Activated CD8-positive, alpha-beta memory T cell treated with anti-CD3 and anti-CD28 coated beads, Interleukin-2, amount 50 U/mL, for 4 hours (primary cell): ENCODE data around the gene LMNB1.
A peak's percentile ranks its signal among the peaks of the same experiment; 100 is the strongest.
"Not testable (repeated sequence)": the region's sequence is repeated elsewhere in the genome, so short reads cannot be mapped to it uniquely, and the experiment has no call there.

Experiments used
- DNase-seq: peaks from one replicate; pipeline ENCODE4 v3.0.0-alpha.2; 2020

LMNB1 gene

GRCh38 chr5:126831156-126831555, 54.2 kb downstream of the LMNB1 start:
- no peak for DNase-seq

DNA sequence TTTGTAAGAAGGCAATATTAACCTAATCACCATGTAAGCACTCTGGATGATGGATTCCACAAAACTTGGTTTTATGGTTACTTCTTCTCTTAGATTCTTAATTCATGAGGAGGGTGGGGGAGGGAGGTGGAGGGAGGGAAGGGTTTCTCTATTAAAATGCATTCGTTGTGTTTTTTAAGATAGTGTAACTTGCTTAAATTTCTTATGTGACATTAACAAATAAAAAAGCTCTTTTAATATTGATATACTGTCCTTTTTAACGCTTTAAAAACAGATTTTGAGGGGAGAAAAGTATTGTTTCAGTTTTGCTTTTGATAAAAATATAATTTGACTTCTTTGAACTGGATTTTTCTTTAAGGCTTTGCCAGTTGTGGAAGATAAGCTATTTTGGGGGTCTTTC, 59.8 kb downstream of the LMNB1 start:
- no peak for DNase-seq

- no peak for DNase-seq
Measured at GRCh38 chr5:126837242-126837641, 60.3 kb downstream of the LMNB1 start.

DNA sequence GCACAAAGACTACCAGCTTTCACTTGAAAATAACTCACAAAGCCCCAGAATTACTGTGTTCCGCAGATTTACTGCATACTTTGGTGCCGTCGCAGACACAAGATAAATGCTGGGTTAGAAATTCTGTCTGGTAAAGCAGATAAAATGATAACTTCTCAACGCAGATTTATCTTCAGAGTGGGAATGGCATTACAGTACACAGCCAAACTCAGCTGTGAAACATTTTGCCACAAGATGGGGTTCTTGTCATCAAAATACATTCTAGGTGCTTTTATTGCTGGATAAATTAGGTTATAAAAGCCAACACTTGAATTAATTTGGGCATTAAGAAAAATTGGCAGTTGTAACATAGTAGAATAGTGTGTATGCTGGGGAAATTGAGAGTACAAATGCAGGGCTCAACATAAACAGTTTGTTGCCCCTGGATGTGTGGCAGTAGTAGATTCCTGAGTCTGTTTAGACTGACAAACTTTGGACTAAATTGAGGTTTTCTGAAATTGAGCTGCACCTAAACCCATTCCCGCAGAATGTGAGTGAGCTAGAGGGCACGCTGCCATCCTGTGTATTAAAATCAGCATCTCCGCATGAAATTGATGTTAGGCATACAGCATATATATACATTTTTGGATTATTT, 61.1 kb downstream of the LMNB1 start:
- DNase-seq, result no peak

DNA sequence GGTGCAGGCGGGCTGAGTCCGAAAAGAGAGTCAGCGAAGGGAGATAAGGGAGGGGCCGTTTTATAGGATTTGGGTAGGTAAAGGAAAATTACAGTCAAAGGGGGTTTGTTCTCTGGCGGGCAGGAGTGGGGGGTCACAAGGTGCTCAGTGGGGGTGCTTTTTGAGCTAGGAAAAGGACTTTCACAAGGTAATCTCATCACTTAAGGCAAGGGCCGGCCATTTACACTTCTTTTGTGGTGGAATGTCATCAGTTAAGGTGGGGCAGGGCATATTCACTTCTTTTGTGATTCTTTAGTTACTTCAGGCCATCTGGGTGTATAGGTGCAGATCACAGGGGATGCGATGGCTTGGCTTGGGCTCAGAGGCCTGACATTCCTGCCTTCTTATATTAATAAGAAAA, 62.5 kb downstream of the LMNB1 start:
- DNase-seq, result not testable (repeated sequence)

- not testable (repeated sequence) for DNase-seq
Measured at GRCh38 chr5:126843375-126843774, 66.4 kb downstream of the LMNB1 start.

DNA sequence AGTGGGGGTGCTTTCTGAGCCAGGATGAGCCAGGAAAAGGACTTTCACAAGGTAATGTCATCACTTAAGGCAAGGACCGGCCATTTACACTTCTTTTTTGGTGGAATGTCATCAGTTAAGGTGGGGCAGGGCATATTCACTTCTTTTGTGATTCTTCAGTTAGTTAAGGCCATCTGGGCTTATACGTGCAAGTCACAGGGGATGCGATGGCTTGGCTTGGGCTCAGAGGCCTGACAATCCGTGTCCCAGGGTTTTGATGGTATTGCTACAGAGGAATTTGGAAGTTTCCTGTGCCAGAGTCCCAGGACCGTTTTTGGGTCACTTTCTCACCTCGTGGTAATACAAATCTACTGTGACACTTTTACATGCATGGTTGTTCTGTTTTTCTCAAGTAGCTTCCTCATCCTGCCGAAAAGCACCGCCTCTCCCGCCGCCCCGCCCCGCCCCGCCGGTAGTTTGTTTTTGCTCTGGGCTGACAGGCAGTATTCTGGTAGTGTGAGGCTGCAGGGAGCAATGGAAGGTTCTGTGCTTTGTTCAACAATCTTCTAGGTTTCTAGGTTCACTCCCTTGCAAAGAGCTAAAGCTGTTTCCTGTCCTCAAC, 68.6 kb downstream of the LMNB1 start:
- DNase-seq, result peak; percentile 56

- no peak for DNase-seq
Measured at GRCh38 chr5:126846344-126846743, 69.4 kb downstream of the LMNB1 start.

GRCh38 chr5:126846744-126847455, 70.0 kb downstream of the LMNB1 start:
- DNase-seq, result no peak

DNA sequence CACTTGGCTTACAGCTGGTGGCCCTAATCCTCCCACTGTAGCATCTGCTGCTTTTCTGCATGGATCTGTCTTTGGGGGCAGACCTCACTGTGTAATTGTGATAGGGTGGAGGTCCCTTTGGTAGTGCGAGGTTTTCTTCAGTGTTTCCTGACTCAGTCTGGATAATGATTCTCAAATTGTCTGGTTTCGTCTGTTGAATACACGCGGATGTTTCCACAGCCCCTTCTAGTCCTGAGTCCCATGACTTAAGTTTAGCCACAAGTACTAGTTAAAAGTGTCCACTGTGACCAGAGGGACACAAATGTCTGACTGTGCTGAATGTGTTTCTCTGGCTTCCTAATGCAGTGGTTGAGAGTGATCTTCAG, 70.5 kb downstream of the LMNB1 start:
- DNase-seq, result no peak

DNA sequence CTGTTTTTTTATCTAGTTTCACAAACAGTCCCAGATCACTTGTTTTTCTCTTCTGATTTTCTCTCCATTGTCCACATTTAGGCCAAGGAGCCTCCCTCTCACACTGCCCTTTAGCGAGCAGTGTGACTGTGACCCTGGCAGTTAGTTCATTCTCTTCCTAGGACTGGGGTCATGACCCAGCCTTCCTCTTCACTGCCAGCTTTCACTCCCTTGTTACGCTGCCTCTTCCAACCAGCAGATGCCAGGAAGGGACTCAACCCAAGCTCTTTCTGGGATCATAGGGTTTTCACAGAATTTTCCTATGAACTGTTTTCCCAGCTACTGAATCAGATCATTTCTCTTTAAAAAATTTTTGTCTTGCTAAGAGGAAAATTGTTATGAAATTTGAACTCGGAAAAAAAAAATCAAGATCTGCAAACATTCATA, 70.9 kb downstream of the LMNB1 start:
- no peak for DNase-seq

- no peak for DNase-seq
Measured at GRCh38 chr5:126848253-126848652, 71.3 kb downstream of the LMNB1 start.

DNA sequence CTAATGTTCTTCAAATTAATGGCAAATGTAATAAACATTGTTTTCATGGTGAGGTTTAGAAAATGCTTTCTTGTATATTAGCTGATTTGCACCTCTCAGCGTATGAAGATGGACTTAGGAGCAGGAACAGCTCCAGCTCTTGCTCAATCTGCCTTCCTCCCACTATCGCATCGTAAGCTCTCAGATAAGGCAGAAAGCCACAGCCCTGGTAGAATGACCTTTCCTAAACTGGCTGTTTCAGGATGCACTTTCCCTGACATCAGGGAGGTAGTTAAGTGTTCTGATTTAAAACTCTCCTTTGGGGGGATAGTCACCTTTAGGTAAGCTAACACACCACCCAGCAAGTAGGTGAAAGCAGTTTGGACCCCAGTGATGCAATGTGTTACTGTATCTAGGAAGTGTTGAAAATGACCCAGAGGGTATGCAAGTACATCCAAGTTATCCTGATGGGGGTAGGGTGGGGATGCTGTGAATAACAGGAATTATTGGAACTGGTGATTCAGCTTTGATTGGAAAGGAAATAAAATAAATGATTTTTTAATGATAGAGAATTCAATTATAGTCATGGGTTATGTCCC, 72.3 kb downstream of the LMNB1 start:
- DNase-seq, result no peak

- no peak for DNase-seq
Measured at GRCh38 chr5:126851501-126852011, 74.6 kb downstream of the LMNB1 start.

DNA sequence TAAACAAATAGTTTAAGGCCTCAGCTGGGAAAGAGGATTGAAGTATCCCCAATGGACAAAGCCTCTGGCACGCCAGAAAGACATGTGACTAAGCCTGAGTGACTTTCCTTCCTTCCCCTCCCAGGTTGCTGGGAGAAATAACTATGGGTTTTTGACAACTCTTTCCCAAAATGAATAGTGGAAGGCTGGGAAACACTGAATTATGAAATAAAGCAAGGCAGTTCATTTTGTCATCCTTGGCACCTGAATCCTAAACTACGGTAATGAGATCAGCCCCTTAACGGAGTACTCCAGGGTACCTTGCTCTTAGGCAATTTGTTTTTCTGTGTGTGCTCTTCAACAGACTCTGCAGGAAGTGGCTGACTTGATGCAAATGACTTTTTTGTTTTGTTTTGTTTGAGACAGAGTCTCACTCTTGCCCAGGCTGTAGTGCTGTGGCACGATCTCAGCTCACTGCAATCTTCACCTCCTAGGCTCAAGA, 75.2 kb downstream of the LMNB1 start:
- no peak for DNase-seq

- no peak for DNase-seq
Measured at GRCh38 chr5:126852841-126853271, 75.9 kb downstream of the LMNB1 start.

DNA sequence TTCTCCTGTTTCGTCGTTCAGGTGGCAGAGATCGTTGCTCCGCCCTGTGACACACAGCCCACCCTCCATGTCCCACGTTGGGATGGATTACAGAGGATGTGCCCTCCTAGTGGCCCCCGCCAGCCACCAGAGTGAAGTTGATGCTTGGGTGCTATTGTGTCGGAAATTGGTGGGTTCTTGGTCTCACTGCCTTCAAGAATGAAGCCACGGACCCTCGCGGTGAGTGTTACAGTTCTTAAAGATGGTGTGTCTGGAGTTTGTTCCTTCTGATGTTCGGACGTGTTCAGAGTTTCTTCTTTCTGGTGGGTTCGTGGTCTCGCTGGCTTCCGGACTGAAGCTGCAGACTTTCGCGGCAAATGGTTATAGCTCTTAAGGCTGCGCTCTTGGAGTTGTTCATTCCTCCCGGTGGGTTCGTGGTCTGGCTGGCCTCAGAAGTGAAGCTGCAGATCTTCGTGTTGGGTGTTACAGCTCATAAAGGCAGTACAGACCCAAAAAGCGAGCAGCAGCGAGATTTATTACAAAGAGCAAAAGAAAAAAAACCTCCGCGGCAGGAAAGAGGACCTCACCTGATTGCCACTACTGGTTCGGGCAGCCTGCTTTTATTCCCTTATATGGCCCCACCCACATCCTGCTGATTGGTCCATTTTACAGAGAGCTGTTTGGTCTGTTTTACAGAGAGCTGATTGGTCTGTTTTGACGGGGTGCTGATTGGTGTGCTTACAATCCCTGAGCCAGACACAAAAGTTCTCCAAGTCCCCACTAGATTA, 76.8 kb downstream of the LMNB1 start:
- peak; percentile 28 for DNase-seq

- DNase-seq, result no peak
Measured at GRCh38 chr5:126854526-126855110, 77.7 kb downstream of the LMNB1 start.

- DNase-seq, result no peak
Measured at GRCh38 chr5:126855266-126855665, 78.3 kb downstream of the LMNB1 start.

GRCh38 chr5:126857472-126858410, 80.8 kb downstream of the LMNB1 start:
- DNase-seq, result no peak

- no peak for DNase-seq
Measured at GRCh38 chr5:126858441-126858840, 81.5 kb downstream of the LMNB1 start.
